Activated naive CD8-positive, alpha-beta T cell treated with anti-CD3 and anti-CD28 coated beads, Interleukin-2, amount 50 U/mL, for 24 hours (primary cell): ENCODE measurements around the gene NOX5.
A peak's percentile ranks its signal among the peaks of the same experiment; 100 is the strongest.
"Not testable (repeated sequence)": the region's sequence is repeated elsewhere in the genome, so short reads cannot be mapped to it uniquely, and the experiment has no call there.

Source experiments
- ATAC-seq: fragments of 150-1000 bp; cut with Tn5 transposase; one replicate; pipeline ENCODE4 v1.10.0; 2021
- DNase-seq: peaks from one replicate; pipeline ENCODE4 v3.0.0; 2021
- H3K27ac Mint-ChIP-seq: one replicate; pipeline ENCODE4 v1.8.0; 2021; ENCODE audit warnings: mild to moderate bottlenecking, mixed read lengths
- H3K27me3 Mint-ChIP-seq: one replicate; pipeline ENCODE4 v1.8.0; 2021; ENCODE audit warnings: mixed read lengths
- H3K36me3 Mint-ChIP-seq: one replicate; pipeline ENCODE4 v1.8.0; 2021; ENCODE audit warnings: low read depth, mixed read lengths
- H3K4me1 Mint-ChIP-seq: one replicate; pipeline ENCODE4 v1.8.0; 2021; ENCODE audit warnings: mixed read lengths
- H3K4me3 Mint-ChIP-seq: one replicate; pipeline ENCODE4 v1.8.0; 2021; ENCODE audit warnings: mild to moderate bottlenecking, moderate library complexity, mixed read lengths
- H3K9me3 Mint-ChIP-seq: one replicate; pipeline ENCODE4 v1.8.0; 2021; ENCODE audit warnings: mixed read lengths

Gene NOX5

DNA sequence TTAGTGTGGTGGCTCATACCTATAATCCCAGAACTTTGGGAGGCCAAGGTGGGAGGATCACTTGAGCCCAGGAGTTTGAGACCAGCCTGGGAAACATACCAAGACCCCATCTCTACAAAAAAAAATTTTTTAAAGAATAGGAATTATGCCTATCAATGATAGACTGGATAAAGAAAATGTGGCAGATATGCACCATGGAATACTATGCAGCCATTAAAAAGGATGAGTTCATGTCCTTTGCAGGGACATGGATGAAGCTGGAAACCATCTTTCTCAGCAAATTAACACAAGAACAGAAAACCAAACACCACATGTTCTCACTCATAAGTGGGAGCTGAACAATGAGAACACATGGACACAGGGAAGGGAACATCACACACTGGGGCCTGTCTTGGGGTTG lies 54.8 kb downstream of the NOX5 start:
- ATAC-seq, H3K27ac Mint-ChIP-seq, H3K4me1 Mint-ChIP-seq, H3K4me3 Mint-ChIP-seq, DNase-seq, H3K36me3 Mint-ChIP-seq, H3K9me3 Mint-ChIP-seq: not testable (repeated sequence)
- H3K27me3 Mint-ChIP-seq: peaks cover 33% of the 10 kb centered on the region

DNA sequence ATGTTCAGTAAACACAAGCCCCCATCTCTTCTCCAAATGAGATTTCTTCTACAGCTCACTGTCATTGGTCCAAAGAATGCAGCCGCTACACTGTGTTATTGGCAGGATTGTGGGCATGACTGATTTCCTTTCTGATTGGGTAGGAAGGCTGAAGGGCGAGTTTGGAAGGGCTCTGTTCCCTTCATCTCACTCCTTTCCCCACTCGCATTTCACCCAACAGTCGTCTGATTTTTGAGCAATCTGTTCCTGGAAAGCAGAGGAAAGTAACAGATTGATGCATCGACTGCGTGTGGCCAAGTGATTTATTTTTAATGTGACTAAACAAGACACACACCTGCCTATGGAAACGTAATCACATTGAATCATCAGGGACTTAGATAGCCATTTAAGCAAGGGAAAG lies 55.5 kb downstream of the NOX5 start:
- Mint-ChIP-seq H3K27ac (no peak overlapping the region), H3K4me3 (no peak overlapping the region), H3K36me3 (no peaks in the 10 kb centered on the region), H3K9me3 (no peaks in the 10 kb centered on the region), H3K4me1 (peaks cover 12% of the 10 kb centered on the region), H3K27me3 (peaks cover 40% of the 10 kb centered on the region)
- DNase-seq: no peak
- no peak for ATAC-seq

DNA sequence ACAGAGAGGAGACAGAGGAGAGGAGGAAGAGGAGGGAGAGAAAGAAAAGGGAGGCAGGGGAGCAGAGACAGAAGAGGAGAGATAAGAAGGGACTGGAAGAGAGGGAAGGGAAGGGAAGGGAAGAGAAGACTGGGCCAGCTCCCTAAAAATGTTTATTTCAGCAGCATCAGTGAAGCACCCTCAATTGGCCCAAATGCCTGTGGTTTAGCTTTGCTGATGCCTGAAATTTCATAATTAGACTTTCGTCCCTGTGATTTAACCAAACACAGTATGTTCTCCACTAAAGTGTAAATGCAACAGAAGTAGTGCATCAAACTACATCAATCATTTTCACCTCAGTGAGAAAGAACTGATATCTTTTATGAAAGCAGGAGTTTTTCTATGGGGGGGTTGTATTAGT lies 55.9 kb downstream of the NOX5 start:
- no peaks in the 10 kb centered on the region for H3K36me3 Mint-ChIP-seq
- H3K27ac Mint-ChIP-seq: no peak overlapping the region
- DNase-seq: no peak
- H3K4me1 Mint-ChIP-seq: peaks cover 12% of the 10 kb centered on the region
- H3K27me3 Mint-ChIP-seq: peaks cover 44% of the 10 kb centered on the region
- ATAC-seq: no peak
- no peak overlapping the region for H3K4me3 Mint-ChIP-seq
- no peaks in the 10 kb centered on the region for H3K9me3 Mint-ChIP-seq

DNA sequence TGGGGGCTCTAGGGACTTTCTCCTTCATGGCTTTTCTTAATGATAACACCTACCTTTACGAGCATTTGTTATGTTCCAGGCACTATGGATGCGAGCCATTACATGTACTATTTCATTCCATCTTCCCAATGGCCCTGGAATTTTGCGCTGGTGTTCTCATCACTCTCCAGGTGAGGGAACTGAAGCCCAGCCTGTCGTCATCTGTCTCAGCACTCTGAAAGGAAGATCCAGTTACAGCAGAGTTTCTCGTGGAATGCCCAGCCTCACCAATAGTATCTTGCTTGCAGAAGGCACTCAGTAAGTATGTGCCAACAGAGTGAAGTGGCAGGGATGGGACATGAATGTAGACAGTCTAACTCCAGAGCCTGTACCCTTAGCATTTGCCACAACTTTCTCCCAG lies 56.8 kb downstream of the NOX5 start:
- Mint-ChIP-seq H3K27me3 (peaks cover 50% of the 10 kb centered on the region), H3K36me3 (no peaks in the 10 kb centered on the region), H3K9me3 (no peaks in the 10 kb centered on the region), H3K27ac (no peak overlapping the region), H3K4me1 (peaks cover 12% of the 10 kb centered on the region), H3K4me3 (no peak overlapping the region)
- ATAC-seq (no peak), DNase-seq (no peak)

DNA sequence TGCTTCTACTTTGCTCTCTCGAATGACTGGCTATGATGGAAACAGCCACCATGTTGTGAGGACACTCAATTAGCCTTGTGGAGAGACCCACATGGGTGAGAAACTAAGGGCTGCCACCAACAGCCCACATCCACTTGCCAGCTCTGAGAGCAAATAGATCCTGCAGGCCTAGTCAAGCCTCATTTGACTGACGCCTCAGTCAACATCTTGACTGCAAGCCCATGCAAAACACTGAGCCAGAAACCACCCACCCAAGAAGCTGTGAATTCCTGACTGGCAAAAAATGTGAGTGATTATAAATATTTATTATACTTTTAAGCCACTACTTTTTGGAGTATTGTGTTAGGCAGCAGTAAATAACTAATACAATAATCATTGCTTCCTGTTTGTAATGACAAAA lies 58.4 kb downstream of the NOX5 start:
- no peak overlapping the region for H3K27ac Mint-ChIP-seq
- no peaks in the 10 kb centered on the region for H3K9me3 Mint-ChIP-seq
- no peak overlapping the region for H3K4me3 Mint-ChIP-seq
- H3K27me3 Mint-ChIP-seq: peaks cover 48% of the 10 kb centered on the region
- ATAC-seq: no peak
- H3K36me3 Mint-ChIP-seq: no peaks in the 10 kb centered on the region
- no peak for DNase-seq
- H3K4me1 Mint-ChIP-seq: peaks cover 12% of the 10 kb centered on the region

DNA sequence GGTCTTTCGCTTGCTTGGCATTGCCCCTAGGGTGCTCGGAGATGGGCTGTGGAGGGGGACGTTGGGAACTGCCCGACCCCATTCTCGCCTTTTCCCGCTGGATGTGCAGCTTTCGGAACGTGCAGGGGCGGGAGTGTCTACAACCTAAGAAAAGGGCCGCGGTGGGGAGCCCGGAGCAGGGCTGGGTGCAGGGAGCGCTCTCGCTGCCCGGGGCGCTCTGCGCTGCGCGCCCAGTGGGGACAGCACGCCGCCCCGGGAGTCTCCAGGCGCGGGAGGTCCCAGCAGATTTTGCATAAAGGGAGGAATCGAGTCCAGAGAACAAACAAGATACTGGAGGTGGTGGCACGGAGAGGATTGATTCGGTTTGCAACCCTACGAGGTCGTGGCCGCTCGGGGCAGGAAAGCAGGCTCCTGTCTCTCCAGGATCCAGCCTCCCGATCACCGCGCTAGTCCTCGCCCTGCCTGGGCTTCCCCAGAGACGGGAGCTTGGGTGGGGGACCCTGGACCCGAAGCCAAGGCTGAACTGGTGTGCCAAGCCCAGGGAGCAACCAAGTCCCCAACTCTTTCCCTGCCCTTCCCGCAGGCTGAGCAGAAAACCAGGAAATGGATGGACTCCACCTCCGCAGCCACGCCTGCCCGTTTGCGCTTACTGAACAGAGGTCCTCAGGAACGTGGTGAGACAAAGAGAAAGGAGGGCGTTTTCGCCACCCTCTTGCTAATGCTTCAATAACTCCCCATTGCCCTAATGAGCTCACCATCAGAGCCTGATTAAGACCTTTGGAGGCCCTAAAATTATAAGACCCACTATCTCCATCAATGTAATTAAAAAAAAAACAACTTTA lies 59.7 kb downstream of the NOX5 start:
- H3K27ac Mint-ChIP-seq: no peak overlapping the region
- H3K36me3 Mint-ChIP-seq: no peaks in the 10 kb centered on the region
- no peak for DNase-seq
- H3K27me3 Mint-ChIP-seq: peaks cover 47% of the 10 kb centered on the region
- peak; percentile 36 for ATAC-seq
- H3K9me3 Mint-ChIP-seq: no peaks in the 10 kb centered on the region
- H3K4me3 Mint-ChIP-seq: peak overlapping the region; percentile 32
- H3K4me1 Mint-ChIP-seq: peaks cover 12% of the 10 kb centered on the region

DNA sequence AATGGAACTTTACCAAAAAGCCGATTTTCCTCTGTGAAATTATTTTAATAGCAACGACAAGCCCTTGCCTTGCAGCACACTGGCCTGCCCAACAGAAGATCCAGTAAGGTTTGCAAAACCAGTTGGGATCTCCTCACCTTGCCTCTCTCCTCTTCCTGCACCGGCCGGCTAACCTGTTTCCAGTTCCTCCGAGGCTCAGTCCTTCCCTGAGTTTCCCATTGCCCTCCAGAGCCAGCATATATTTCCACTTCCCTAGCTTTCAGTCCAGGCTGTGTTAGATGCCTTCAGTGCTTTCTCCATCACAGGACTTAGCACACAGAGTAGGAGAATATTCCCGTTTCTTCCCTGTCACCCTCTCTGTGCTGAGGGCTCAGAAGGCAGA lies 60.3 kb downstream of the NOX5 start:
- DNase-seq (no peak), ATAC-seq (no peak)
- peaks cover 47% of the 10 kb centered on the region for H3K27me3 Mint-ChIP-seq
- H3K4me3 Mint-ChIP-seq: no peak overlapping the region
- no peaks in the 10 kb centered on the region for H3K36me3 Mint-ChIP-seq
- no peaks in the 10 kb centered on the region for H3K9me3 Mint-ChIP-seq
- H3K4me1 Mint-ChIP-seq: peaks cover 12% of the 10 kb centered on the region
- no peak overlapping the region for H3K27ac Mint-ChIP-seq

DNA sequence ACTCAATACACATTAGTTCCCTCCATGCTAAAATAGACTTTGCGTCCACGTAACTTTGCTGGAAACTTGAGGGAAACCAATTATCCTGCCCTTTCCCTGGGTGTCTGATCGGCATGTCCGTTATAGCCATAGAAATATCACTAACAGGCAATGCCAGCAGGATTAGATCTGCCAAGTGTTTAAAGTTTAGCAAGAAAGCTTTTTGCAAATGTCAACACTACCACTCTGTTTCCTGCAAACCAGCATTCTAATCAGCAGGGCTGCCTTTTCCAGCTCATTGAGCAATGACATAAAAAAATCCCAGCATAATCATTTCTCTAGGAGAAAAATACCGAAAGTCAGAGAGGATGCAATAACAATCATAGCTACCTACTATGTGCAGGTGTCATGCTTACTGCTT lies 60.9 kb downstream of the NOX5 start:
- H3K4me3 Mint-ChIP-seq: no peak overlapping the region
- ATAC-seq (no peak), DNase-seq (no peak)
- H3K27ac Mint-ChIP-seq: no peak overlapping the region
- H3K4me1 Mint-ChIP-seq: peaks cover 12% of the 10 kb centered on the region
- peaks cover 47% of the 10 kb centered on the region for H3K27me3 Mint-ChIP-seq
- H3K36me3 Mint-ChIP-seq: no peaks in the 10 kb centered on the region
- H3K9me3 Mint-ChIP-seq: no peaks in the 10 kb centered on the region

DNA sequence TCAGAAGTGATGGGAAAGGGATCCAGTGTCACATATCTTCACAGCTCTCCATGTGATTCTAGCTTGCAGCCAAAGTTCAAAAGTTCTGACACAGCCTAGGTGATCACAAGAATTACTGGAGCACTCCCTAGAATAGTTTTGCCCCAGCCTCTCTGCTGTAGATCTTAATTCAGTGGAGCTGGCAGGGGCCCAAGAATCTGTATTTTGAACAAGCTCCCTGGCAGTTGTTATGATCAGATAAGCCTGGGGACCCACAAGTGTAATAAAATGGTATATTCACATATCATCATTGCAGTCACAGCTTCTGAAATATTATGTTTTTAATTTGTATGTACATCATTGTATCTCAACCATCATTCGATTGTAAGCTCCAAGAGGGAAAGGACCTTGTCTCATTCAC lies 62.3 kb downstream of the NOX5 start:
- Mint-ChIP-seq H3K9me3 (no peaks in the 10 kb centered on the region), H3K27me3 (peaks cover 43% of the 10 kb centered on the region), H3K4me1 (peaks cover 12% of the 10 kb centered on the region), H3K27ac (no peak overlapping the region), H3K4me3 (no peak overlapping the region), H3K36me3 (no peaks in the 10 kb centered on the region)
- DNase-seq (no peak), ATAC-seq (no peak)

DNA sequence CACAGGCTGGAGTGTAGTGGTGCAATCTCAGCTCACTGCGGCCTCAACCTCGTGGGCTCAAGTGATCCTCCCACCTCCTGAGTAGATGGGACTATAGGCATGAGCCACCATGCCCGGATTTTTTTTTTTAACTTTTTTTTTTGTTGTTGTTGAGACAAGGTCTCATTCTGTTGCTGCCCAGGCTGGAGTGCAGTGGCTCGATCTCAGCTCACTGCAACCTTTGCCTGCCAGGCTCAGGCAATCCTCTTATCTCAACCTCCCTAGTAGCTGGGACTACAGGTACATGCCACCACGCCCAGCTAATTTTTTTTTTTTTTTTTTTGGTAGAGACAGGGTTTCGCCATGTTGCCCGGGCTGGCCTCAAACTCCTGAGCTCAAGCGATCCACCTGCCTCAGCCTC lies 64.1 kb downstream of the NOX5 start:
- DNase-seq (no peak), ATAC-seq (no peak)
- Mint-ChIP-seq H3K27me3 (peaks cover 33% of the 10 kb centered on the region), H3K4me3 (no peak overlapping the region), H3K9me3 (no peaks in the 10 kb centered on the region), H3K27ac (no peak overlapping the region), H3K4me1 (peaks cover 13% of the 10 kb centered on the region), H3K36me3 (no peaks in the 10 kb centered on the region)

DNA sequence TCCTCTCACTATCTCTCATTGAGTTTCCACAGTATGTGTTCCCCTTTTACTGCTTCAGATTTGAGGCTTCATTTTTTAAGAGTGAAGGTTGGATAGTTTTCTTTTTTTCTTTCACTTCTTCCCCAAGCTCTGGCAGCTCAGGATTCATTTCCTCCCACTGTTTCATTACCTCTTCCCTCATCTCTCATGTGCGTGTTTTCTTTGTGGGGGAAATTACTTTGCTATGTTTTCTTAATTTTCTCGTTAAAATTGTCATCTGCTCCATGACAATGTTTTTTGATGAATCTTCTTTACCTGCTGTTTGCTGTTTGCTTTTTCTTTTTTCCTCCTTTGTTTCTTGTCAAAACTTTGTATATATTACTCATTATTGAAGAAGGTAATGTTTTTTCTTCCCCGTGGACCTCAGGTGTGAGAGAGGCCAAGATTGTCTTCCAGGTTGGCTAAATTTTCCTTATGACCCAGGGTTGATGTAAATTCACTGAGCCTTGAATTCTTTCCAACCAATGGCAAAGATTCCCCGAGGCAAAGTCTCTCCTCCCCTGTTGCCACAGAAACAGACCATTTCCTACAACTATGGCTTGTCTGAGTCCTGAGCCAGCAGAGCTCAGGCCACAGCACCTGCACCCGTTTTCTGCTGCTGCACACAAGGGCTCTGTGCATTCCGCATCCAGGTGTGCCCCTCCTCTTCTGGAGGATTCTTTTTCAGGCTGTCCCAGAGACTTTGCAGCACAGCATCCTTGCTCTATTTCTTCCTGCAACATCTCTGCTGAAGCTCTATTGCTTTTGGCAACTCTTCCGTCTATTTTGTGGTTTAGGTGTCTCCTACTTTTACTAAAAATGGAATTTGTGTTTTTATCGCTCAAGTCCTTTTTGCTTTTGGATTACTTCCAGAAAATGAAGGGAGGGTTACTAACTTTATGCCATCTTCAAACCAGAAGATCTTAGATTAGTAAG lies 66.1 kb downstream of the NOX5 start:
- no peak overlapping the region for H3K27ac Mint-ChIP-seq
- DNase-seq (no peak), ATAC-seq (no peak)
- H3K4me3 Mint-ChIP-seq: no peak overlapping the region
- H3K27me3 Mint-ChIP-seq: peaks cover 15% of the 10 kb centered on the region
- no peaks in the 10 kb centered on the region for H3K9me3 Mint-ChIP-seq
- H3K36me3 Mint-ChIP-seq: no peaks in the 10 kb centered on the region
- H3K4me1 Mint-ChIP-seq: peaks cover 2% of the 10 kb centered on the region

DNA sequence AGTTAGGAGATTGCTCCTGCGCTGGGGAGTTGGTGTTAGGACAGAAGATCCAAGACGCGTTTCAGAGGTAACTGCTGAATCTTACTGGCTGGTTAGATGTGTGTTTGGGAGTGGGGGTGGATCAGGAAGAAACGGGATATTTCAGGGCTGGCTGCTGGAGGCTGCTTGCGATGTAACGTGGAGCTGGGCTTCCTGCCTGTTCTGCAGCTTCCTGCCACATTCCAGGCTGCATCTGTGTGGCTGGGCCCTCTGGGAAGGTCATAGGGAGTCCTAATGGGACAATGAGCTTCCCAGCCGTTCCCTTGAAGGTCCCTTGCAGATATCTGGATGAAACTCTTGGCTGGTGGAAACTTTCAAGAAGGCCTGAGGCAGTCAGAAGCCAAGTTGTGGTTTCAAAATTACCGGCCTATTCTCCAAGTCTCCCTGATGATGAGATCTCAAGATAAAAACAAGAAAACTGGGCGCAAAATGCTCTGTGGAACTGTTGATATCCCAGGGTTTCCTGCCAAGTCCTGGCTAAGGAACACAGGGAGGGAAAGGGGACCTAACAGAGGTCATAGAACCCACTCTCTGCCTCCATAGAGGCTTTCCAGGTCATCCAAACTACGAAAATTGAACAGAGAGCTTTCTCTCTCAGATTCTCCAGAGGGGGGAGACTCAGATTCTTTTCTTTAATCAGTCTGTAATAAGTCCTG lies 67.0 kb downstream of the NOX5 start:
- no peak overlapping the region for H3K4me3 Mint-ChIP-seq
- ATAC-seq: no peak
- peaks cover 2% of the 10 kb centered on the region for H3K4me1 Mint-ChIP-seq
- DNase-seq: no peak
- H3K27ac Mint-ChIP-seq: no peak overlapping the region
- peaks cover 13% of the 10 kb centered on the region for H3K27me3 Mint-ChIP-seq
- H3K9me3 Mint-ChIP-seq: no peaks in the 10 kb centered on the region
- H3K36me3 Mint-ChIP-seq: no peaks in the 10 kb centered on the region

DNA sequence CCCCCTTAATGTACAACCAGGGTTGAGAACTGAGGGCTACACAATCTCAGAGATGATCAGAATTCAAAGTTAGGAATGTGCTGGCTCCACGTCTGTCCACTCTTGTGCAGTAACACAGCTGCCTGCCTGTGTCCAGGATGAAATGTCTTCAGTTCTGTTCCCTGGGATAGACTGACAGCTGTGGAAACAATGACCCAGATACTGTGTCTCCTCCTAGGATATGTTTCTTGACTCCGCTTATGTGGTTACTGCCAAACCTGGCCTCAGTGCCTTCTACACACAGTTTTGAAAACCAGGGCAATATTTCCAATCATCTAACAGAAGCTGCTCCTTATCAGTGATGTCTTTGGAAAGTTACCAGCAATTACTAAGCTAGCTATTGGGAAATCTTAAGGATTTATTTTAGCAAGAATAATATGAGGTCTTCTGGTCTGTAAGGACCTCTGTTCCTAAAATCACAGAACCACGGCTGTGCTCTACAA lies 67.6 kb downstream of the NOX5 start:
- Mint-ChIP-seq H3K4me1 (peaks cover 2% of the 10 kb centered on the region), H3K27me3 (peaks cover 17% of the 10 kb centered on the region), H3K9me3 (no peaks in the 10 kb centered on the region), H3K27ac (no peak overlapping the region), H3K36me3 (no peaks in the 10 kb centered on the region), H3K4me3 (no peak overlapping the region)
- DNase-seq (no peak), ATAC-seq (no peak)

DNA sequence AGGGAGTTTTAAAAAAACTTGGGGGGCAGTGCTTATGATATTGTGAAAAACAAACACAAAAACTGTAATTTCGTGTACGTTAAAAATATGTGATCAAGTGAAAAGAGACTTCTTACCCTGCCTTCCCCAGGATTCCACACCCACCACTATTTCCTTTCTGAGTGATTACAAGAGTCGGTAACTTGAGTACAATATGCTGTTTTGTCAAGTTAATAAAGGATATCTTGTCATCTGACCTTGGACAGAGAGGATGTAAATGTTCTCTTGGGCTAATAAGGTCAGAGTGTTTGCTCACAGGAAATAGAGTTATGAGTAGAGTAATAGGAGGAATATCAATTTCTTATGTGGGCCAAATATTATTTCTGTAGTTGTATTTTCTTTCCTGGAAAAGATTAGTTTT lies 68.1 kb downstream of the NOX5 start:
- Mint-ChIP-seq H3K27me3 (peaks cover 20% of the 10 kb centered on the region), H3K9me3 (no peaks in the 10 kb centered on the region), H3K36me3 (no peaks in the 10 kb centered on the region), H3K27ac (no peak overlapping the region), H3K4me1 (peaks cover 2% of the 10 kb centered on the region), H3K4me3 (no peak overlapping the region)
- ATAC-seq: no peak
- no peak for DNase-seq
